GM12878 (cell line): ENCODE results near the gene XRCC2. TPM values are rescaled to one million over a fixed set of nuclear protein-coding genes. Genes with fewer than 3 reads are reported as not detected.

Experiments
- ATAC-seq: fragments of 200-7000 bp; cut with Tn5 transposase; 3 replicates; pipeline ENCODE4 v1.9.1; 2020; ENCODE audit warnings: mild to moderate bottlenecking, moderate library complexity
- BruUV-seq: library from RNA; stranded (reverse); fragments of 400-500 nt; replicated peaks from 2 replicates; lab custom pipeline; 2021; lab: Mats Ljungman, UMichigan
- CTCF ChIA-PET: fragments of 300-600 bp; sonication (Branson Sonifier 250); formaldehyde crosslinking; extraction: SDS; loops from one replicate; lab custom pipeline; 2021; ENCODE audit warnings: inconsistent platforms; lab: Yijun Ruan, JAX
- POLR2A ChIA-PET: fragments of 350-600 bp; formaldehyde crosslinking; extraction: SDS; loops from one replicate; lab custom pipeline; 2021; ENCODE audit warnings: inconsistent platforms; lab: Charles Lee
- RAD21 ChIA-PET: fragments of 300-600 bp; sonication (Branson Sonifier 250); formaldehyde crosslinking; loops from one replicate; lab custom pipeline; 2023; ENCODE audit warnings: antibody characterized with exemption; ENCODE audit not compliant: unreplicated experiment; lab: Charles Lee
- SMC1A ChIA-PET: fragments of 300-600 bp; sonication (Branson Sonifier 250); formaldehyde crosslinking; loops from one replicate; lab custom pipeline; 2023; ENCODE audit not compliant: unreplicated experiment, uncharacterized antibody; lab: Charles Lee
- DNase-seq: peaks from one replicate; pipeline ENCODE4 v3.0.0-alpha.2; 2011; ENCODE audit warnings: low read depth, low spot score
- FAIRE-seq: peaks from 3 replicates; lab custom pipeline; 2011; peaks lifted over from hg19 to GRCh38; lab: Jason Lieb, UNC
- H2AFZ ChIP-seq: 2 replicates; pipeline ENCODE4 v1.6.0; 2011; ENCODE audit warnings: low read depth, low read length, control low read depth; ENCODE audit not compliant: control insufficient read depth
- H3K27ac ChIP-seq: 2 replicates; pipeline ENCODE4 v1.5.1; 2011; ENCODE audit warnings: control low read depth; ENCODE audit not compliant: control insufficient read depth, insufficient read depth
- H3K27me3 ChIP-seq, 2 experiments: replicated peaks in 1 of 2; 2 replicates each; pipeline versions ENCODE4 v1.6.0 to v1.6.1; 2011; ENCODE audit warnings: low read length in 1 of 2; ENCODE audit not compliant: control insufficient read depth in 2 of 2, insufficient read depth in 2 of 2
- H3K36me3 ChIP-seq, 2 experiments: 2 replicates each; pipeline ENCODE4 v1.5.1; 2011; ENCODE audit warnings: low read length in 1 of 2; ENCODE audit not compliant: control insufficient read depth in 2 of 2, insufficient read depth in 2 of 2
- H3K4me1 ChIP-seq: 2 replicates; pipeline ENCODE4 v1.6.1; 2011; ENCODE audit warnings: mild to moderate bottlenecking, low read length, moderate library complexity, mixed read lengths; ENCODE audit not compliant: control insufficient read depth, insufficient read depth
- H3K4me2 ChIP-seq: 2 replicates; pipeline ENCODE4 v1.6.0; 2011; ENCODE audit warnings: control low read depth; ENCODE audit not compliant: control insufficient read depth, insufficient read depth
- H3K4me3 ChIP-seq: fragments of 200-600 bp; sonication (generic); 2 replicates; pipeline ENCODE4 v1.5.1; 2016
- H3K79me2 ChIP-seq: 2 replicates; pipeline ENCODE4 v1.6.0; 2011; ENCODE audit warnings: low read length; ENCODE audit not compliant: control insufficient read depth, insufficient read depth
- H3K9ac ChIP-seq: 2 replicates; pipeline ENCODE4 v1.8.0; 2011; ENCODE audit warnings: low read length, control low read depth, mixed read lengths; ENCODE audit not compliant: control insufficient read depth, insufficient read depth
- H3K9me3 ChIP-seq: replicated peaks from 3 replicates; pipeline ENCODE4 v1.5.1; 2011; ENCODE audit warnings: mild to moderate bottlenecking, low read length; ENCODE audit not compliant: control insufficient read depth, insufficient read depth
- H4K20me1 ChIP-seq: 2 replicates; pipeline ENCODE4 v1.6.0; 2011; ENCODE audit not compliant: control insufficient read depth, insufficient read depth
- E2F4 ChIP-seq: IDR thresholded peaks from 2 replicates; pipeline ENCODE4 v1.6.1; 2012; ENCODE audit warnings: low read depth, low read length, improper control_type of control experiment
- KAT2A ChIP-seq: conservative IDR thresholded peaks from 2 replicates; pipeline ENCODE4 v1.6.1; 2011; ENCODE audit warnings: low read depth, low read length; ENCODE audit not compliant: control insufficient read depth
- TARDBP ChIP-seq: IDR thresholded peaks from 2 replicates; pipeline ENCODE4 v1.6.1; 2016; ENCODE audit warnings: borderline replicate concordance
- ZNF217 ChIP-seq: fragments of 450-650 bp; IDR thresholded peaks from 2 replicates; pipeline ENCODE4 v1.6.1; 2017; ENCODE audit warnings: antibody characterized with exemption, mild to moderate bottlenecking
- WGBS: methylation state at CpG from one replicate; pipeline ENCODE4 v1.1.6; 2016; ENCODE audit warnings: low lambda C conversion rate; ENCODE audit not compliant: insufficient replicate concordance, insufficient coverage; ENCODE audit errors: missing lambda C conversion rate; 5-methylcytosine and 5-hydroxymethylcytosine counted together
- in situ Hi-C: fragments of 300-500 bp; cut with MboI; formaldehyde crosslinking; loops from 9 replicates; pipeline ENCODE4 v1.14.3; 2018; ENCODE audit warnings: mixed read lengths
- intact Hi-C: fragments of 100-400 bp; cut with micrococcal nuclease; formaldehyde crosslinking; loops from one replicate; pipeline ENCODE4 v1.14.2; 2022; ENCODE audit not compliant: unreplicated experiment
- polyA plus RNA-seq, 11 experiments: library from polyadenylated mRNA; depleted of rRNA in 4 of 11; unstranded in 6 of 11; stranded (reverse) in 5 of 11; fragments of >200 nt; fragmentation: Nextera tagmentation in 4 of 11; fragmentation: Illumina TruSeq in 1 of 11; extraction: Ambion mirVana in 4 of 11; extraction: Trizol in 1 of 11; gene quantifications; 1 replicate in 1 of 11; 2 replicates in 10 of 11; pipeline versions ENCODE4 v1.2.1 to v1.2.3, GENCODE V29; 2011 to 2016; ENCODE audit warnings: inconsistent platforms in 2 of 11, missing spikeins in 2 of 11, low read depth in 1 of 11
- small RNA-seq: library from RNA; depleted of rRNA; stranded (forward); fragments of <200 nt; gene quantifications from one replicate; pipeline ENCODE3, GENCODE V24; 2014
- total RNA-seq, 4 experiments: library from RNA; depleted of rRNA in 3 of 4; stranded (reverse); fragments of >200 nt in 3 of 4; fragmentation: Illumina TruSeq in 1 of 4; extraction: Trizol in 1 of 4; gene quantifications; 2 replicates each; pipeline versions ENCODE4 v1.2.1 to v1.2.3, GENCODE V29; 2013 to 2021

Gene XRCC2
- total and polyA plus RNA-seq, 10 of the 15 experiments (the other 5 are each of a cell fraction or from before 2014, with no cell fraction given): 4.8 to 21.4 (median 13.9) TPM

- SMC1A ChIA-PET: interaction anchor here (3.6 kb wide), 1 partner anchor 22 kb away, joined by 19 read pairs; no protein-coding TSS in a partner anchor
- Histone ChIP-seq H3K36me3 (no peaks in the 10 kb centered on the region), H2AFZ (no peak overlapping the region), H3K4me1 (no peaks in the 10 kb centered on the region), H3K27ac (no peak overlapping the region), H3K9me3 (no peaks in the 10 kb centered on the region), H3K4me3 (no peak overlapping the region), H3K27me3 (no peaks in the 10 kb centered on the region), H3K4me2 (no peak overlapping the region), H3K9ac (no peak overlapping the region), H3K79me2 (no peaks in the 10 kb centered on the region), H4K20me1 (no peaks in the 10 kb centered on the region)
- WGBS: 69% methylated on average over 2 of the region's 2 CpGs
- CTCF ChIA-PET: interaction anchor here (2.1 kb wide), 1 partner anchor 10 kb away, joined by 8 read pairs; no protein-coding TSS in a partner anchor
- BruUV-seq: no TSS peak
- ATAC-seq (no peak; the same call in 2 of the 3 replicates), DNase-seq (no peak), FAIRE-seq (no peak)
- TF ChIP-seq KAT2A (no peak), ZNF217 (no peak), TARDBP (no peak), E2F4 (no peak)
- RAD21 ChIA-PET: interaction anchor here (1.5 kb wide), 1 partner anchor 110 kb away, joined by 6 read pairs; no protein-coding TSS in a partner anchor
- in situ Hi-C loops (no loop called here), intact Hi-C loops (no loop called here)
- POLR2A ChIA-PET: interaction anchor here (0.5 to 0.7 kb wide), 2 partner anchors 95 to 110 kb away, joined by 4 to 6 read pairs; no protein-coding TSS in a partner anchor
These were observed 79.1 kb downstream of the XRCC2 start for GRCh38 chr7:152596824-152597223.

Small RNAs within 50 kb of the gene (small RNA-seq; reads per million reads assigned to genes)
- gene RF00568: not detected

Other genes with a start within 250 kb of the XRCC2 start
- 18.6 and 23.9 TPM in 2 replicates for gene KMT2C, start 240.1 kb downstream of the XRCC2 start, total RNA-seq (2014; rRNA removed)
- gene KMT2C, start 240.1 kb downstream of the XRCC2 start, total RNA-seq (2014; rRNA removed; fragmentation: Illumina TruSeq; extraction: Trizol): 22.5 and 24.4 TPM in 2 replicates
- 45.2 and 51.0 TPM in 2 replicates for gene KMT2C, start 240.1 kb downstream of the XRCC2 start, total RNA-seq (2021)
- 20.1 and 21.5 TPM in 2 replicates for gene KMT2C, start 240.1 kb downstream of the XRCC2 start, polyA plus RNA-seq (2011; rRNA removed)
- 23.2 and 27.7 TPM in 2 replicates for gene KMT2C, start 240.1 kb downstream of the XRCC2 start, polyA plus RNA-seq (2014; fragmentation: Illumina TruSeq; extraction: Trizol)
- 10 to 100 TPM in 1 of 2 experiments, 1 to 10 TPM in 1; 3.3 to 11.0 TPM for gene KMT2C, start 240.1 kb downstream of the XRCC2 start, polyA plus RNA-seq (2014; fragmentation: Nextera tagmentation; extraction: Ambion mirVana)
- gene KMT2C, start 240.1 kb downstream of the XRCC2 start, polyA plus RNA-seq (2014; rRNA removed): 16.4 and 19.7 TPM in 2 replicates
- 10 to 100 TPM; 10.9 to 14.4 TPM for gene KMT2C, start 240.1 kb downstream of the XRCC2 start, polyA plus RNA-seq (2016; fragmentation: Nextera tagmentation; extraction: Ambion mirVana)
- gene ACTR3B, start 83.6 kb upstream of the XRCC2 start, total RNA-seq (2014; rRNA removed): 3.9 and 4.0 TPM in 2 replicates
- gene ACTR3B, start 83.6 kb upstream of the XRCC2 start, total RNA-seq (2014; rRNA removed; fragmentation: Illumina TruSeq; extraction: Trizol): 7.3 and 8.4 TPM in 2 replicates
- gene ACTR3B, start 83.6 kb upstream of the XRCC2 start, total RNA-seq (2021): 9.1 and 9.8 TPM in 2 replicates
- 12.2 and 13.1 TPM in 2 replicates for gene ACTR3B, start 83.6 kb upstream of the XRCC2 start, polyA plus RNA-seq (2011; rRNA removed)
- gene ACTR3B, start 83.6 kb upstream of the XRCC2 start, polyA plus RNA-seq (2014; fragmentation: Illumina TruSeq; extraction: Trizol): 10.1 and 10.3 TPM in 2 replicates
- 1 to 10 TPM; 3.0 to 3.6 TPM for gene ACTR3B, start 83.6 kb upstream of the XRCC2 start, polyA plus RNA-seq (2014; fragmentation: Nextera tagmentation; extraction: Ambion mirVana)
- 11.0 and 11.5 TPM in 2 replicates for gene ACTR3B, start 83.6 kb upstream of the XRCC2 start, polyA plus RNA-seq (2014; rRNA removed)
- 10 to 100 TPM; 10.4 to 14.1 TPM for gene ACTR3B, start 83.6 kb upstream of the XRCC2 start, polyA plus RNA-seq (2016; fragmentation: Nextera tagmentation; extraction: Ambion mirVana)